ENCODE measurements around the gene BAX. TPM values are rescaled to one million over a fixed set of nuclear protein-coding genes. Genes with fewer than 3 reads are reported as not detected.
A peak's percentile ranks its signal among the peaks of the same experiment; 100 is the strongest.

Gene BAX
- total and polyA plus RNA-seq, 2 of the 13 experiments (the other 11 are each of a cell fraction or from before 2014, with no cell fraction given) = 139 to 176 TPM

DNA sequence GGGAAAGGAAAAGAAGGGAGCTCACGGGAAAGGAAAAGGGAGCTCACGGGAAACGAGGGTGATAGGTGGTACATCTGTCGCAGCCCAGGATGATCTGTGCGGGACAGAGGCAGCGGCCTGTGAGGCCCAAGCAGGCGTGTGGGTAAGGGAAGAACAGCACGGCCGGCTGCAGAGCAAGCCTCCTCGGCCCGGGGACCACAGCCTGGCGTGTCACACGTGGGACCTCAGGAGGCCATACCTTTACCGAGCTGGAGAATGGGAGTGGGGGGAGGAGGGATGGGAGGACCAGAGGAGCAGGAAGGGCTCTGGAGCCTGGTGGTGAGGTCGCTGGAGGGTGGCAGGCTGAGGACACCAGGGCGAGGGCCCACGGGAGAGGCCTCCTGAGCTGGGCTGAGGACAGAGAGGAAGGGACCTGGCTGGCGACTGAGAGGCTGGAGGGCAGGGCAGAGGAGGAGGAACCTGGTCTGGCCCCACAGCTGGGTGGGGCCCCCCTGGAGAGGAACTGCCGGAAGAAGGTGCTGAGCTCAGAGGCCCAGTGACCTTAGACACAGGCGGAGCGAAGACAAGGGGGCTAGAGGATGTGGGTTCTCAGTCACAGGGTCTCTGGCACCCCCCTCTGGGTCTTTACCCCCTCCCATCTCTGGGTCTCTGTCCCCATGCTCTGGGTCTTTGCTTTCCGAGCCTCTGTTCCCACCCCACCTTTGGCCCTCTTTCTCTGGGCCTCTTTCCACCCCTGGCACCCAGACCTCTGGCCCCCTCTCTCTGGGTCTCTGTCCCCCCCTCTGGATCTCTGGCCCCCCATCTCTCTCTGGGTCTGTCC lies 7.6 kb downstream of the BAX start (continued):
- TF ChIP-seq ZKSCAN1 (IDR thresholded peaks at IDR 0.05; ENCODE audit: low read length) = no peak
- TF ChIP-seq, protein P1, sequence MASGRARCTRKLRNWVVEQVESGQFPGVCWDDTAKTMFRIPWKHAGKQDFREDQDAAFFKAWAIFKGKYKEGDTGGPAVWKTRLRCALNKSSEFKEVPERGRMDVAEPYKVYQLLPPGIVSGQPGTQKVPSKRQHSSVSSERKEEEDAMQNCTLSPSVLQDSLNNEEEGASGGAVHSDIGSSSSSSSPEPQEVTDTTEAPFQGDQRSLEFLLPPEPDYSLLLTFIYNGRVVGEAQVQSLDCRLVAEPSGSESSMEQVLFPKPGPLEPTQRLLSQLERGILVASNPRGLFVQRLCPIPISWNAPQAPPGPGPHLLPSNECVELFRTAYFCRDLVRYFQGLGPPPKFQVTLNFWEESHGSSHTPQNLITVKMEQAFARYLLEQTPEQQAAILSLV (CRISPR knock-in tag; IDR thresholded peaks at IDR 0.05; ENCODE audit: borderline replicate concordance) = peak; percentile 82; the same call in 1 of the 2 replicates
- TF ChIP-seq ZNF792 (CRISPR knock-in tag; IDR thresholded peaks at IDR 0.05) = peak; percentile 78; the same call in 1 of the 2 replicates
- no peak; the same call in 1 of the 2 replicates for TF ChIP-seq ZNF224 (CRISPR knock-in tag; IDR thresholded peaks at IDR 0.05)
- TF ChIP-seq, protein P2, sequence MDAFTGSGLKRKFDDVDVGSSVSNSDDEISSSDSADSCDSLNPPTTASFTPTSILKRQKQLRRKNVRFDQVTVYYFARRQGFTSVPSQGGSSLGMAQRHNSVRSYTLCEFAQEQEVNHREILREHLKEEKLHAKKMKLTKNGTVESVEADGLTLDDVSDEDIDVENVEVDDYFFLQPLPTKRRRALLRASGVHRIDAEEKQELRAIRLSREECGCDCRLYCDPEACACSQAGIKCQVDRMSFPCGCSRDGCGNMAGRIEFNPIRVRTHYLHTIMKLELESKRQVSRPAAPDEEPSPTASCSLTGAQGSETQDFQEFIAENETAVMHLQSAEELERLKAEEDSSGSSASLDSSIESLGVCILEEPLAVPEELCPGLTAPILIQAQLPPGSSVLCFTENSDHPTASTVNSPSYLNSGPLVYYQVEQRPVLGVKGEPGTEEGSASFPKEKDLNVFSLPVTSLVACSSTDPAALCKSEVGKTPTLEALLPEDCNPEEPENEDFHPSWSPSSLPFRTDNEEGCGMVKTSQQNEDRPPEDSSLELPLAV (CRISPR knock-in tag; conservative IDR thresholded peaks at IDR 0.05; ENCODE audit: low read depth) = no peak
- TF ChIP-seq ZNF7 (CRISPR knock-in tag; IDR thresholded peaks at IDR 0.05) = no peak
- no peak for TF ChIP-seq ZNF329 (CRISPR knock-in tag; IDR thresholded peaks at IDR 0.05; ENCODE audit: low read depth)
- TF ChIP-seq PAWR (CRISPR knock-in tag; IDR thresholded peaks at IDR 0.05; ENCODE audit: borderline replicate concordance) = no peak
- peak; percentile 24 for TF ChIP-seq KDM4B (CRISPR knock-in tag; IDR thresholded peaks at IDR 0.05)
- no peak for TF ChIP-seq KDM5A (IDR thresholded peaks at IDR 0.05; ENCODE audit: borderline replicate concordance, low read length)
- TF ChIP-seq TCF12 (IDR thresholded peaks at IDR 0.05) = no peak
- TF ChIP-seq TCF12 (CRISPR knock-in tag; IDR thresholded peaks at IDR 0.05) = no peak; the same call in 1 of the 2 replicates
- TF ChIP-seq GATAD2A (CRISPR knock-in tag; IDR thresholded peaks at IDR 0.05) = peak; percentile 69
- TF ChIP-seq, protein P3, sequence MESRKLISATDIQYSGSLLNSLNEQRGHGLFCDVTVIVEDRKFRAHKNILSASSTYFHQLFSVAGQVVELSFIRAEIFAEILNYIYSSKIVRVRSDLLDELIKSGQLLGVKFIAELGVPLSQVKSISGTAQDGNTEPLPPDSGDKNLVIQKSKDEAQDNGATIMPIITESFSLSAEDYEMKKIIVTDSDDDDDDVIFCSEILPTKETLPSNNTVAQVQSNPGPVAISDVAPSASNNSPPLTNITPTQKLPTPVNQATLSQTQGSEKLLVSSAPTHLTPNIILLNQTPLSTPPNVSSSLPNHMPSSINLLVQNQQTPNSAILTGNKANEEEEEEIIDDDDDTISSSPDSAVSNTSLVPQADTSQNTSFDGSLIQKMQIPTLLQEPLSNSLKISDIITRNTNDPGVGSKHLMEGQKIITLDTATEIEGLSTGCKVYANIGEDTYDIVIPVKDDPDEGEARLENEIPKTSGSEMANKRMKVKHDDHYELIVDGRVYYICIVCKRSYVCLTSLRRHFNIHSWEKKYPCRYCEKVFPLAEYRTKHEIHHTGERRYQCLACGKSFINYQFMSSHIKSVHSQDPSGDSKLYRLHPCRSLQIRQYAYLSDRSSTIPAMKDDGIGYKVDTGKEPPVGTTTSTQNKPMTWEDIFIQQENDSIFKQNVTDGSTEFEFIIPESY (CRISPR knock-in tag; IDR thresholded peaks at IDR 0.05) = 0 out of 2 replicates have a peak, but pooled peaks have one; percentile 15
- no peak for TF ChIP-seq GTF3A (CRISPR knock-in tag; conservative IDR thresholded peaks at IDR 0.05)
- TF ChIP-seq, protein P4, sequence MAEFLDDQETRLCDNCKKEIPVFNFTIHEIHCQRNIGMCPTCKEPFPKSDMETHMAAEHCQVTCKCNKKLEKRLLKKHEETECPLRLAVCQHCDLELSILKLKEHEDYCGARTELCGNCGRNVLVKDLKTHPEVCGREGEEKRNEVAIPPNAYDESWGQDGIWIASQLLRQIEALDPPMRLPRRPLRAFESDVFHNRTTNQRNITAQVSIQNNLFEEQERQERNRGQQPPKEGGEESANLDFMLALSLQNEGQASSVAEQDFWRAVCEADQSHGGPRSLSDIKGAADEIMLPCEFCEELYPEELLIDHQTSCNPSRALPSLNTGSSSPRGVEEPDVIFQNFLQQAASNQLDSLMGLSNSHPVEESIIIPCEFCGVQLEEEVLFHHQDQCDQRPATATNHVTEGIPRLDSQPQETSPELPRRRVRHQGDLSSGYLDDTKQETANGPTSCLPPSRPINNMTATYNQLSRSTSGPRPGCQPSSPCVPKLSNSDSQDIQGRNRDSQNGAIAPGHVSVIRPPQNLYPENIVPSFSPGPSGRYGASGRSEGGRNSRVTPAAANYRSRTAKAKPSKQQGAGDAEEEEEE (CRISPR knock-in tag; IDR thresholded peaks at IDR 0.05; ENCODE audit: borderline replicate concordance) = peak; percentile 70; the same call in 1 of the 2 replicates
- TF ChIP-seq PHB2 (IDR thresholded peaks at IDR 0.05; ENCODE audit: partially characterized antibody) = no peak
- TF ChIP-seq ZSCAN21 (CRISPR knock-in tag; IDR thresholded peaks at IDR 0.05; ENCODE audit: borderline replicate concordance) = peak; percentile 79
- TF ChIP-seq ETV5 (CRISPR knock-in tag; IDR thresholded peaks at IDR 0.05; ENCODE audit: borderline replicate concordance) = peak; percentile 96
- TF ChIP-seq ZNF891 (CRISPR knock-in tag; IDR thresholded peaks at IDR 0.05) = no peak; the same call in 1 of the 2 replicates
- TF ChIP-seq ZNF776 (CRISPR knock-in tag; IDR thresholded peaks at IDR 0.05) = peak; percentile 69
- TF ChIP-seq ZKSCAN5 (CRISPR knock-in tag; IDR thresholded peaks at IDR 0.05) = peak; percentile 78
- TF ChIP-seq CREM (IDR thresholded peaks at IDR 0.05) = peak; percentile 28; the same call in 1 of the 2 replicates
- TF ChIP-seq CREM (CRISPR knock-in tag; IDR thresholded peaks at IDR 0.05) = no peak
